ENCODE results near the gene NR0B2.
"Not testable (repeated sequence)": the region's sequence is repeated elsewhere in the genome, so short reads cannot be mapped to it uniquely, and the experiment has no call there.

NR0B2 gene

DNA sequence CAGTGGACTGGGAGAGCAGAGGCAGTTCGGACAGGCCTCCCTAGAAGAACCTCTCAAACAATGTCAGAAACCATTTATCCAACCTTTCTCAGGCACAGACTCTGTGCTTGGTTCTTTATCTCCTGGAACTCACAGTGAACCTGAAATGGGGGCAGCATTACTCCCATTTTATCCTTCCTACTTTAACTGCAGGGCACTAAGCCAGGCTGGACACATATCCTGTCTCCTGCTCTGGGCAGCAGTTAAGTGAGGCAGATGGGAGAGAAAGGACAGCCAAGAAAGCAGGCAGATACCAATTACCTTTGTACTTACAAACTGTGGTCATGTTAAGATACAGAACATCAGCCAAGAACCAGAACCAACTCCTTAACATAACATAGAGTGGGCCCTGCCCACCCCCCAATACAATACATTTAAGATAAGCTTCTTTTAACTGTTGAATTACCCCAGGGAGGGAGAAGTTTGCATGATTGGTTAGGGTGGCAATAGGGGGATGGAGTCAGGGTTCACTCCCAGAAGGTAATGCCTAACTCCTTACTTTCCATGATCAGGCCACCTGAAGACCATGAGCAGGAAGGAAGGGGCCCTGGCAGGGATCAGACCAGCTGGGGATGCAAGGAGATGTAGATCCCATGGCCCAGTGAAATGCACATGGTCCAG, 35.6 kb upstream of the NR0B2 start:
- Histone ChIP-seq H3F3A (ENCODE audit: low read depth) (no peaks in the 10 kb centered on the region), H3K27me3 (ENCODE audit: insufficient read depth, low read length, poor library complexity, severe bottlenecking) (no peaks in the 10 kb centered on the region), H3K36me3 (ENCODE audit: insufficient read depth, low read length) (peaks cover 24% of the 10 kb centered on the region; the same call in 1 of the 2 replicates), H3K9me3 (ENCODE audit: insufficient read depth, low read depth, low read length) (no peaks in the 10 kb centered on the region), H3K9me2 (replicated peaks; ENCODE audit: low read depth, low read length) (no peaks in the 10 kb centered on the region), H2AFZ (ENCODE audit: low read length) (no peak overlapping the region), H3K4me1 (ENCODE audit: insufficient read depth, low read length, poor library complexity, severe bottlenecking) (no peaks in the 10 kb centered on the region), H3K9ac (ENCODE audit: low read depth, low read length, poor library complexity, severe bottlenecking) (no peak overlapping the region), H3K79me2 (ENCODE audit: insufficient read depth, low read length) (no peaks in the 10 kb centered on the region), H3K4me3 (ENCODE audit: low read length, poor library complexity, severe bottlenecking) (no peak overlapping the region), H3K4me2 (ENCODE audit: low read depth, low read length, poor library complexity, severe bottlenecking) (no peak overlapping the region), H4K20me1 (ENCODE audit: insufficient read depth, low read length, poor library complexity, severe bottlenecking) (no peaks in the 10 kb centered on the region)
- TF ChIP-seq, protein P1, sequence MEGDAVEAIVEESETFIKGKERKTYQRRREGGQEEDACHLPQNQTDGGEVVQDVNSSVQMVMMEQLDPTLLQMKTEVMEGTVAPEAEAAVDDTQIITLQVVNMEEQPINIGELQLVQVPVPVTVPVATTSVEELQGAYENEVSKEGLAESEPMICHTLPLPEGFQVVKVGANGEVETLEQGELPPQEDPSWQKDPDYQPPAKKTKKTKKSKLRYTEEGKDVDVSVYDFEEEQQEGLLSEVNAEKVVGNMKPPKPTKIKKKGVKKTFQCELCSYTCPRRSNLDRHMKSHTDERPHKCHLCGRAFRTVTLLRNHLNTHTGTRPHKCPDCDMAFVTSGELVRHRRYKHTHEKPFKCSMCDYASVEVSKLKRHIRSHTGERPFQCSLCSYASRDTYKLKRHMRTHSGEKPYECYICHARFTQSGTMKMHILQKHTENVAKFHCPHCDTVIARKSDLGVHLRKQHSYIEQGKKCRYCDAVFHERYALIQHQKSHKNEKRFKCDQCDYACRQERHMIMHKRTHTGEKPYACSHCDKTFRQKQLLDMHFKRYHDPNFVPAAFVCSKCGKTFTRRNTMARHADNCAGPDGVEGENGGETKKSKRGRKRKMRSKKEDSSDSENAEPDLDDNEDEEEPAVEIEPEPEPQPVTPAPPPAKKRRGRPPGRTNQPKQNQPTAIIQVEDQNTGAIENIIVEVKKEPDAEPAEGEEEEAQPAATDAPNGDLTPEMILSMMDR (conservative IDR thresholded peaks at IDR 0.05; ENCODE audit: low read length) = no peak
- TF ChIP-seq EZH2phosphoT487 (IDR thresholded peaks at IDR 0.05; ENCODE audit: borderline replicate concordance) = no peak

DNA sequence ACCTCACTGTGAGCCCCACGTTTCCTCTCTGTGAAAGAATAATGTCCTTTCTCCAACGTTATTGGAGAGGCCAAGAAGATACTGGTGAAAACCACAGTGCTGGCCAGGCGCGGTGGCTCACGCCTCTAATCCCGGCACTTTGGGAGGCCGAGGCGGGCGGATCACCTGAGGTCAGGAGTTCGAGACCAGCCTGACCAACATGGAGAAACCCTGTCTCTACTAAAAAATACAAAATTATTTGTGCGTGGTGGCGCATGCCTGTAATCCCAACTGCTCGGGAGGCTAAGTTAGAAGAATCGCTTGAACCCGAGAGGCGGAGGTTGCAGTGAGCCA, 34.9 kb upstream of the NR0B2 start:
- not testable (repeated sequence) for H3K4me1 ChIP-seq (ENCODE audit: insufficient read depth, low read length, poor library complexity, severe bottlenecking); H3K4me2 ChIP-seq (ENCODE audit: low read depth, low read length, poor library complexity, severe bottlenecking); H3K4me3 ChIP-seq (ENCODE audit: low read length, poor library complexity, severe bottlenecking); H3F3A ChIP-seq (ENCODE audit: low read depth); H3K9ac ChIP-seq (ENCODE audit: low read depth, low read length, poor library complexity, severe bottlenecking); H3K79me2 ChIP-seq (ENCODE audit: insufficient read depth, low read length); H4K20me1 ChIP-seq (ENCODE audit: insufficient read depth, low read length, poor library complexity, severe bottlenecking); H2AFZ ChIP-seq (ENCODE audit: low read length); H3K9me2 ChIP-seq (replicated peaks; ENCODE audit: low read depth, low read length); H3K27me3 ChIP-seq (ENCODE audit: insufficient read depth, low read length, poor library complexity, severe bottlenecking); H3K9me3 ChIP-seq (ENCODE audit: insufficient read depth, low read depth, low read length)
- H3K36me3 ChIP-seq (ENCODE audit: insufficient read depth, low read length) = peaks cover 30% of the 10 kb centered on the region; the same call in 1 of the 2 replicates

DNA sequence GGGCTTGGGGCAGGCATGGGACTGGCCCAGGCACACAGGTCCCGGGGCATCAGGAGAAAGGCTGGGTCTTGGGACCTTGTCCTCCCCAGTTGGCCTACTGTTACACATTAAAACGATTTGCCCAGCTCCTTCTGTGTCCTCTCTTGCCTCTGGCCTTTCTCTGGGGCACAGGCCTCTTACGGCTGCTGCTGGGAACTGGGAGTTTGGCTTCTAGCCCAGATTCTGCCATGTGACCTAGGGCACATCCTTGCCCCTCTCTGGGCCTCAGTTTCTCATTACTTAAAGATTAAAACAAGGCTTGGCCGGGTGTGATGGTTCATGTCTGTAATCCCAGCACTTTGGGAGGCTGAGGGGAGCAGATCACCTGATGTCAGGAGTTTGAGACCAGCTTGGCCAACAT, 32.5 kb upstream of the NR0B2 start:
- Histone ChIP-seq H3F3A (ENCODE audit: low read depth) (no peaks in the 10 kb centered on the region), H3K9me3 (ENCODE audit: insufficient read depth, low read depth, low read length) (no peaks in the 10 kb centered on the region), H3K9me2 (replicated peaks; ENCODE audit: low read depth, low read length) (no peaks in the 10 kb centered on the region), H2AFZ (ENCODE audit: low read length) (no peak overlapping the region), H3K4me1 (ENCODE audit: insufficient read depth, low read length, poor library complexity, severe bottlenecking) (no peaks in the 10 kb centered on the region), H3K9ac (ENCODE audit: low read depth, low read length, poor library complexity, severe bottlenecking) (no peak overlapping the region), H3K36me3 (ENCODE audit: insufficient read depth, low read length) (peaks cover 53% of the 10 kb centered on the region; the same call in 1 of the 2 replicates), H3K79me2 (ENCODE audit: insufficient read depth, low read length) (no peaks in the 10 kb centered on the region), H3K4me2 (ENCODE audit: low read depth, low read length, poor library complexity, severe bottlenecking) (no peak overlapping the region), H3K27me3 (ENCODE audit: insufficient read depth, low read length, poor library complexity, severe bottlenecking) (no peaks in the 10 kb centered on the region), H4K20me1 (ENCODE audit: insufficient read depth, low read length, poor library complexity, severe bottlenecking) (no peaks in the 10 kb centered on the region), H3K4me3 (ENCODE audit: low read length, poor library complexity, severe bottlenecking) (no peak overlapping the region)
- no peak for TF ChIP-seq EZH2phosphoT487 (IDR thresholded peaks at IDR 0.05; ENCODE audit: borderline replicate concordance)
- TF ChIP-seq, protein P1 (conservative IDR thresholded peaks at IDR 0.05; ENCODE audit: low read length) = no peak

DNA sequence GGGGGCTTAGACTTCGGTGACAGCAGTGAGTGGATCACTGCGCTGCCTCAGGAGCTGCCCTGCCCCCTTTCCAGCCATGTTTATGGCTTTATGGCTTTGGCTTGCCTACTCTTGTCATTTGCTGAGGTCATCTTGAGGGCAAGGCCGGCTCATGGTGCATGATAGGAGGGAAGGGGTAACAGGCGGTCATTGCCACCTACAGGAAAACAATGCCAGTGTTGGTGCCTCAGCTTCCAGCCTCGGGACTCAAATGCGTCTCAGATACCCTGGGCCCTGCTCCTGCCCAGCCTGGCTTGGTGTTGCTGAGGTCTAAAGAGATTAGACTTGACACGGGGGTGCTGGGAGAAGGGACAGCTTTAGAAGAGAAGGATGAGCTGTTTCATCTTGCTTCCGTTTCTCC, 32.0 kb upstream of the NR0B2 start:
- Histone ChIP-seq H3K79me2 (ENCODE audit: insufficient read depth, low read length) (no peaks in the 10 kb centered on the region), H3K9me2 (replicated peaks; ENCODE audit: low read depth, low read length) (no peaks in the 10 kb centered on the region), H2AFZ (ENCODE audit: low read length) (no peak overlapping the region), H3F3A (ENCODE audit: low read depth) (no peaks in the 10 kb centered on the region), H4K20me1 (ENCODE audit: insufficient read depth, low read length, poor library complexity, severe bottlenecking) (no peaks in the 10 kb centered on the region), H3K4me2 (ENCODE audit: low read depth, low read length, poor library complexity, severe bottlenecking) (no peak overlapping the region), H3K9ac (ENCODE audit: low read depth, low read length, poor library complexity, severe bottlenecking) (no peak overlapping the region), H3K36me3 (ENCODE audit: insufficient read depth, low read length) (peaks cover 56% of the 10 kb centered on the region; the same call in 1 of the 2 replicates), H3K4me3 (ENCODE audit: low read length, poor library complexity, severe bottlenecking) (no peak overlapping the region), H3K9me3 (ENCODE audit: insufficient read depth, low read depth, low read length) (no peaks in the 10 kb centered on the region), H3K4me1 (ENCODE audit: insufficient read depth, low read length, poor library complexity, severe bottlenecking) (no peaks in the 10 kb centered on the region), H3K27me3 (ENCODE audit: insufficient read depth, low read length, poor library complexity, severe bottlenecking) (no peaks in the 10 kb centered on the region)
- TF ChIP-seq, protein P1 (conservative IDR thresholded peaks at IDR 0.05; ENCODE audit: low read length) = no peak
- TF ChIP-seq EZH2phosphoT487 (IDR thresholded peaks at IDR 0.05; ENCODE audit: borderline replicate concordance) = no peak
